ENCODE data around the gene ZFYVE19.
A peak's percentile ranks its signal among the peaks of the same experiment; 100 is the strongest.

ZFYVE19 gene

GRCh38 chr15:40815042-40815698, 8.3 kb downstream of the ZFYVE19 start:
- no peak for DNase-seq (ENCODE audit: low spot score)

- no peak for DNase-seq (ENCODE audit: low spot score)
These were observed 12.2 kb downstream of the ZFYVE19 start for GRCh38 chr15:40819048-40819447.

GRCh38 chr15:40821195-40821594, 14.3 kb downstream of the ZFYVE19 start:
- no peak for DNase-seq (ENCODE audit: low spot score)

GRCh38 chr15:40823572-40824343, 16.9 kb downstream of the ZFYVE19 start:
- DNase-seq (ENCODE audit: low spot score) = no peak

GRCh38 chr15:40825661-40826422, 19.0 kb downstream of the ZFYVE19 start:
- peak; percentile 46 for DNase-seq (ENCODE audit: low spot score)

- DNase-seq (ENCODE audit: low spot score) = no peak
These were observed 19.7 kb downstream of the ZFYVE19 start for GRCh38 chr15:40826423-40827075.

- no peak for DNase-seq (ENCODE audit: low spot score)
These were observed 21.7 kb downstream of the ZFYVE19 start, which contains the start of gene PPP1R14D for GRCh38 chr15:40828447-40829036. Gene PPP1R14D, minus strand, starts transcription at chr15:40828708. Its CDS starts 67 bp downstream, at chr15:40828641.

- DNase-seq (ENCODE audit: low spot score) = no peak
These were observed 22.2 kb downstream of the ZFYVE19 start for GRCh38 chr15:40829115-40829514.

GRCh38 chr15:40830884-40831283, 24.0 kb downstream of the ZFYVE19 start:
- no peak for DNase-seq (ENCODE audit: low spot score)

GRCh38 chr15:40831861-40832260, 25.0 kb downstream of the ZFYVE19 start:
- no peak for DNase-seq (ENCODE audit: low spot score)

GRCh38 chr15:40832903-40833302, 26.0 kb downstream of the ZFYVE19 start:
- DNase-seq (ENCODE audit: low spot score) = no peak

- no peak for DNase-seq (ENCODE audit: low spot score)
These were observed 29.1 kb downstream of the ZFYVE19 start for GRCh38 chr15:40836020-40836419.

- no peak for DNase-seq (ENCODE audit: low spot score)
These were observed 31.9 kb downstream of the ZFYVE19 start for GRCh38 chr15:40838756-40839155.

GRCh38 chr15:40841741-40842140, 34.9 kb downstream of the ZFYVE19 start:
- DNase-seq (ENCODE audit: low spot score) = no peak

- DNase-seq (ENCODE audit: low spot score) = no peak
These were observed 36.5 kb downstream of the ZFYVE19 start for GRCh38 chr15:40843261-40843884.

- peak; percentile 78 for DNase-seq (ENCODE audit: low spot score)
These were observed 37.2 kb downstream of the ZFYVE19 start, which contains the start of gene SPINT1 for GRCh38 chr15:40843885-40844695. Gene SPINT1, plus strand, starts transcription at chr15:40844048. Its CDS starts 507 bp downstream, at chr15:40844555.

- no peak for DNase-seq (ENCODE audit: low spot score)
These were observed 37.8 kb downstream of the ZFYVE19 start for GRCh38 chr15:40844696-40845030.

GRCh38 chr15:40845036-40845435, 38.1 kb downstream of the ZFYVE19 start:
- no peak for DNase-seq (ENCODE audit: low spot score)

- peak; percentile 94 for DNase-seq (ENCODE audit: low spot score)
These were observed 38.8 kb downstream of the ZFYVE19 start for GRCh38 chr15:40845511-40846284.

- DNase-seq (ENCODE audit: low spot score) = no peak
These were observed 39.9 kb downstream of the ZFYVE19 start for GRCh38 chr15:40846841-40847222.
